NCI-H2196 (cell line): ENCODE measurements around the gene RLF.

ENCODE experiments used
- DNase-seq: peaks from one replicate; lab custom pipeline; 2025; ENCODE audit not compliant: unreplicated experiment; lab: John Stamatoyannopoulos, UW

Gene RLF

GRCh38 chr1:40272653-40273213 is 111.5 kb downstream of the RLF start:
- no peak for DNase-seq

DNA sequence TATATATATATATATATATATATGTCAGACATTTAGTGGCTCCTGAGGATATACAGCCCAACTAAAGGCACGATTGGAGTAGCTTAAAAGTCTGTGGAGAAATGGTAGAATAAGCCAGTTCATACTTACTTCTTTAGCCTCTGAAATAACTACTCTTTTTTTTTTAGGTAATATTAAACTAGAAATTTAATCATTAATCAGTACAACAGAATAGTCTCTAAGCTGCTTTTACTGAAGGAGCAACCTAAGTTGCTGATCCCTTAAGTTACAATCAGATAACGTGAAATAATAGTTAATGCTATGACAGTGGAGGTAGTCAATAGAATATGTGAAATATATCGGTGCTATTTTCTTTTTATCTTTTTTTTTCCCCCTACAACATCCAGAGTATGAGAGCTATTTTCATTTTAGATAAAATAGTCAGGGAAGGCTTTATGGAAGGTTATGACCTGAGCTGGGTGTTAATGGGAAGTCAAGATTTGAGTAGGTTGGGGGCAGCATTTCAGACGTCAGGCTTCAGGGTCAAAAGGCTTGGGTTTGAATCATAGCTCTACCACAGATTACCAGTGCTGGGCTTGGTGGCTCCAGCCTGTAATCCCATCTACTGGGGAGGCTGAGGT is 112.5 kb downstream of the RLF start:
- DNase-seq: no peak

DNA sequence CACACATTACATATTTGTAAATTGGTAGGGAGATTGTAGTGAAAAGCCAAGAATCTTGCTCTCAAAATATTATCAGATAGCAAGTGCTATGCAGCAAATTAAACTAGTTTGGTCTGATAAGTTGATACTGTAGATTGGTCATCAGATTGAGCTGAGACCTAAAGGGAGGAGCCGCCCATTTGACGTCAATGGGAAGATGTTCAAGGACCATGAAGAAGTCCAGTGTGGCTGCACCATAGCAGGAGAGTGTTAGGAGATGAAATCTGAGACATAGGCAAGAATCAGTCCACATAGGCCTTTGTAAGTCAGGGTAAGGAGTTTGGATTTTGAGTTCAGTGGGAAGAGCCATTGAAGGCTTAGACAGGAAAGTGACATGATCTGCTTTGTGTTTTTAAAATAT is 113.1 kb downstream of the RLF start:
- no peak for DNase-seq

DNA sequence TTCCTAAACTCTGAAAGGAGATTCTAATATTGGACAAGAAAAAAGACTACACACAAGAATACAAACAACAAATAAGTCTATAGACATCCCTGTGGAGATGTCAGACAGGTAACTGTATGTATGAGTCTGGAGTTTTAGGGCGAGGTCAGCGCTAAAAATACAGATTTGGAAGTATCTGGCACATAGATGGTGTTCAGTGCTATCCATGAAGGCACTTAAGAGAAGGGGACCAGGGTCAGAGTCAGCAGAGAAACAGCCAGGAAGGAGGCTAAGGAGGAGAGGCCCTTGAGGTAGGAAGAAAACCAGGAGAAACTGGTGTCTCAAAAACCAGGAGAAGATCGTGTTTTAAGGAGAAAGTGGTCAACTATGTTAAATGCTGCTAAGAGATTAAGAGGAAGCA is 114.9 kb downstream of the RLF start:
- DNase-seq: no peak

DNA sequence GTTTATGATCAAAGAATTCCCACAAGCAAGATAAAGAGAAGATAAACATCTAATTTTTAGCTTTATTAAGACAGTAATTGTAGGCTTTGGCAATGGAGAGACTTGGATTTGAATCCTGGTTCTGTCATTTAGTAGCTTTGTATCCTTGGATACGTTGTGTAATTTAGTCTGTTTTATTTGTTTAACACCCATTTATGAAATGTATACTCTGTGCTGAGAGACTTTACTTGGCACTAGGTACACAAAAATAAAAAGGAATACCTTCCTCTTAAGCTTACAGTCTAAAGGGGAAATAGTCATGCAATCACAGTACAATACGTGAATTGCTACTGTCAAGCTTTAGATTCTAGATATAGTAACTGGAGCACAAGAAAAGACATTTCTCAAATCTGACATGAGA is 120.7 kb downstream of the RLF start:
- peak; percentile 51 for DNase-seq
